Activated naive CD4-positive, alpha-beta T cell treated with anti-CD3 and anti-CD28 coated beads, Interleukin-2, amount 50 U/mL, for 16 hours (primary cell): ENCODE measurements around the gene HBEGF.
"Not testable (repeated sequence)": the region's sequence is repeated elsewhere in the genome, so short reads cannot be mapped to it uniquely, and the experiment has no call there.

Experiments
- DNase-seq: peaks from one replicate; pipeline ENCODE4 v3.0.0-alpha.2; 2020

Gene HBEGF

GRCh38 chr5:140360681-140361479 is 14.5 kb upstream of the HBEGF start:
- no peak for DNase-seq

- no peak for DNase-seq
These were observed 13.7 kb upstream of the HBEGF start, which contains the start of gene SLC4A9 for GRCh38 chr5:140360101-140360500. Gene SLC4A9 (plus strand): TSS chr5:140360194. CDS start chr5:140360237, 43 bp downstream.

DNA sequence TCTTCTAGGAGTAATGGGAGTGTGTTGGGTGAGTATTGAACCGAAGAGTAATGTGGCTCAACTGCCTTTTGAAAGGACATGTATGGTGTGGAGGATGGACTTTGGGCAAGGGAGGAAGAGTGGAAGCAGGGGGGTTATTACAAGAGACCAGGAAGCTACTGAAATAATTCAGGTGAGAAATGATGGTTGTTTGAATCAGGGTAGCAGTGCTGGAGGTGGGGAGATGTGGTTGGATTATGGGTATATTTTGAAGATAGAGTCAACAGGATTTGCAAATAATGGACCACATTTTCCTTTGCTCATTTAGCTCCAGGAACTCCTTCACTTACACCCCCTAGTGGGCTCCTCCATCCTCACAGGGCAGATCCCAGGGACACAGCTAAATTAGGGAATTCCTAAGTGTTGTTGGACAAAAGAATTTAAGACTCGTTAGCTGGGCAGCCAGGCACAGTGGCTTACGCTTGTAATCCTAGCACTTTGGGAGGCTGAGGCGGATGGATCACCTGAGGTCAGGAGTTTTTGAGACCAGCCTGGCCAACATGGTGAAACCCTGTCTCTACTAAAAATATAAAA is 12.4 kb upstream of the HBEGF start:
- no peak for DNase-seq

DNA sequence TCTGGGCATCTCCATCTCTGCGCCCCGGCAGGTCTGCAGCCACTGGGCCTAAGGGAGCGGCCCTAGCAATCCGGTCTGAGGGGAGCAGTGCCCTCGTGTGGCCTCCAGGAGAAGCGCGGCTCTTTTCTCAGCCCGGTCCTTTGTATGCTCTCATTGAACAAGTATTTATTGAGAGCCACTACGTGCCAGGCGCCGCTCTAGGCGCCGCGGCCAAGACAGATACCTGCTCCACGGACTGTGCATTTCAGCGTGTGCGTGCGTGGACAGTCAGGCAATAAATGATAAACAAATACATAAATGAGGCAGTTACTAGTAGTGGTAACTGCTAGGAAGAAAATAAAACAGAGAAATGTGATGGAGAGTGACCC is 11.3 kb upstream of the HBEGF start:
- DNase-seq: peak; percentile 73

DNA sequence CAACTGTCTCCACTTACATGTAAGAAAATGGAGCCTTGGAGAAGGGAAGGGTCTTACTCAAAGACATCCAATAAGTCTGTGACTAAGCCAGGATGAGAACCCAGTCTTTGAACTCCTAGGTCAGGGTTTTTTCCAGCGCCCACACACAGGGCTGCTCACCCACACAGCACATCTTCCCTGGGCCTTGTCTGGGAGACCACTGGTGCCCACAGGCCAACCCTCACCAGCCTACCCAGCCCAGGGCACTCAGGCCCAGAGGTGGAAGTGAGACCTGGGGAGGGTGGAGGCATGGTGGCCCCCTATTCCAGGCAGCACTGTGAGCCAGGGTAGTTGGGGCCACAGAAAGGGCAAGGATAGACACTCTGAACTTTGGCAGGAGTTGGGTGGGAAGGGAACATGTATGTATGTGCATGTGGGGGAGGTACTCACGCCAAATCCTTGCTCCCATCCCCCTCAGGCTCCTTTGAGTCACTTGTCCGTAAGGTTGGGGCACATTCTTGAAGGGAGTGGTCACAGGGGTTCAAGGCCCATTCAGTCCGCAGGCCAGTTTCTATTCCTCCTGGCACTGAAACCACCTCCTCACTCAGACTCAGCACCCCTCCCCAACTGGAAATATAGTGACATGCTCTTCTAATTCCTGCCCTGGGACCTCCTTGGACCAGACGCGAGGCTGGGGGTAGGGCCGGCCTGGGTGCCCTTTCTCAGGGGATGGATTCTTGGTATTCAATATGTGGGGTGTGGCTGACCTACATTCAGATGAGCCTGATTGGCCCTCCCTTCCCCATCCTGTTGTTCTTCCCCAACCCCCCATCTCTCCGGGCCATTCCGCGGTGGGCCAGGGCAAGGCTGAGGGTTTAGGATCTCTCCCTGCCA is 10.7 kb upstream of the HBEGF start:
- no peak for DNase-seq

DNA sequence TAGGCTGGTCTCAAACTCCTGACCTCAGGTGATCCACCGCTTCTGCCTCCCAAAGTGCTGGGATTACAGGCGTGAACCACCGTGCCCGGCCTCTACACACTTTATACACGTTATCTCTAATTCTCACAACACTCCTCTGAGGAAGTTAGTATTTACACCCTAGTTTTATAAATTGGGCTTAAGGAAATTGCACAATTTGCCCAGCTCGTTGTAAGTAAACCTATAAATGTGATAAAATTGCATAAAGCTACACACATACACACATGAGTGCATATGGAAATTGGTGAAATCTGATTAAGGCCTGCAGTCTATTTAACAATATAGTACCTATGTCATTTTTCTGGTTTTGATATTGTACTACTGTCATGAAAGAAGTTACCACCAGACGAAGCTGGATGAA is 9.1 kb upstream of the HBEGF start:
- no peak for DNase-seq

GRCh38 chr5:140351609-140352334 is 5.4 kb upstream of the HBEGF start:
- DNase-seq: peak; percentile 34

GRCh38 chr5:140349244-140349643 is 2.8 kb upstream of the HBEGF start:
- DNase-seq: no peak

DNA sequence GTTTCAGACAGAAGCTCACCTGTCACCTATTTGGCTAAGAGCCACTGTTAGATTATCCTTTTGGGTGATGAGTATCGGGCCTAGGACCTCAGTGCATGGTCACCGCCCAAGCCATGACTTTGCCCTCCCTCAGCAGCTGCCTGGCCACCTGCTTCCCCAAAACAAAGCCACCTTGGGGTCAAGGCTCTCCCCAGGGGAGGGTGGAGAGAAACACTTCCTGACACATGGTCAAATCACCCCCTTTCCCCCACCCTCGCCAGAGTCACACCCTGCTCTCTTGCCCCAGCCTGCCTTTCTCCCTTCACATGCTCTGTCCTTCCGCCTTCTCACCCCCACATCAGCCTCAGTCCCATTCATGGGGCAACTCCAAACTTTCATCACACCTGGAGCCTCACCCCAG is 1.7 kb upstream of the HBEGF start:
- no peak for DNase-seq

GRCh38 chr5:140347360-140347759 is 957 bp upstream of the HBEGF start:
- no peak for DNase-seq

GRCh38 chr5:140345919-140346347 is 470 bp downstream of the HBEGF start:
- DNase-seq: no peak

DNA sequence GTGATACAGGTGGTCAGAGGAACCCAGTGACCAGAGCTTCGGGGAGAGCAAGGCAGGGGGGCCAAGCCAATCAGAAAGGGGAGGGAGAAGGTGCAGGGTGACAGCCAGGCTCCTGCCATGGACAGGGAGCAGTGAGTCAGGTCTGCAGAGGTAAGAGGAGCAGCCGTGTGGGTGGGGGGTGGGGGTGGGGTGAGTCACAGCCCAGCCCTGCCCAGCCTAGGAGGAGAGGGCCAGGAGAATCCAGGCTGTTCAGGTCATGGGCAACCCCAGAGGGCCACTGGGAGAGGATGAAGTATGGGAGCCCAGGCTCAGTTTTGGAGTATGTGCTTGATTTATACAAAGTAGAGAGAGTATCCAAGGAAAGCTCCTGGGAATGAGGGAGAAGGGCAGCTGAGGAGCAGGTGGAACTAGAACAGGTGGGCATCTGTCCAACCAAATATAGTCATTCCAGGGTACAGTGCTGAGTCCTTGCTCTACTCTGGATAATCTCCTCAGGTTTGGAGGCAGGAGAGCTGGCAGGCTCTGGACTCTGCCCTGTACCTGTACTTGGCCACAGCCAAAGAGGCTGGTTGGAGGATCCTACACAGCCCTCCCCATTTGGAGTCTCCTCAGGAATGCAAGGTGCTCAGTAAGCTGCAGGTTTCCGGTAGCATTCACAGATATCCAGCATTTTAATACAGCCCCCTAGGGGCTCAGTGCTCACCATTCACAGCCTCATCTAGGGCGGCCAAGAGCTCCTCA is 1.6 kb downstream of the HBEGF start:
- DNase-seq: peak; percentile 27

- not testable (repeated sequence) for DNase-seq
These were observed 2.6 kb downstream of the HBEGF start for GRCh38 chr5:140343849-140344248.

- no peak for DNase-seq
These were observed 3.5 kb downstream of the HBEGF start for GRCh38 chr5:140342896-140343295.

- no peak for DNase-seq
These were observed 4.1 kb downstream of the HBEGF start for GRCh38 chr5:140342287-140342686.

GRCh38 chr5:140341591-140341990 is 4.8 kb downstream of the HBEGF start:
- DNase-seq: no peak

DNA sequence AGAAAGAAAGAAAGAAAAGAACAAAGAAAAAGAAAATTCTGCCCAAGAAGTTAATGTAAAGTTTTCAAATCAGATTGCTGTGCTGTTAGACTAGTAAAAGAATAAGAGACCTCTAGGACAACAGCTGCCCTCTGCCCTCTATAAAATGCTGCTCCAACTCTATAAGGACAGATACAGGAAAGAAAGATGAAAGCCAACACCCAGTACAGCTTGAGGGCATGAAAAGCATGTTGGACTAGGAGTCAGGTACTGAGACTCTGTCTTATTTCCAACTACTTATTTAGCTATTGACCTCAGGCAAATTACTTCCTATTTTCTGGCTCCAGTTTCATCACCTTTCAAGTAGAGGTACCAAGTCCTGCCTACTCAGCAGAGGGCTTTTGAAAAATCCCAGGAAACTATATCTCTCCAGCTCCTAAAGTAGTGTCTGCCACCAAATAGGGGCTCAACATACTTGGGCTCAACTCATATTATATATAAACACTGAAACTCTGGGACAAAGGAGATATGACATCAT is 5.7 kb downstream of the HBEGF start:
- DNase-seq: no peak

GRCh38 chr5:140339636-140340035 is 6.8 kb downstream of the HBEGF start:
- DNase-seq: no peak

GRCh38 chr5:140338908-140339307 is 7.5 kb downstream of the HBEGF start:
- no peak for DNase-seq

- DNase-seq: no peak
These were observed 8.1 kb downstream of the HBEGF start for GRCh38 chr5:140338336-140338735.

DNA sequence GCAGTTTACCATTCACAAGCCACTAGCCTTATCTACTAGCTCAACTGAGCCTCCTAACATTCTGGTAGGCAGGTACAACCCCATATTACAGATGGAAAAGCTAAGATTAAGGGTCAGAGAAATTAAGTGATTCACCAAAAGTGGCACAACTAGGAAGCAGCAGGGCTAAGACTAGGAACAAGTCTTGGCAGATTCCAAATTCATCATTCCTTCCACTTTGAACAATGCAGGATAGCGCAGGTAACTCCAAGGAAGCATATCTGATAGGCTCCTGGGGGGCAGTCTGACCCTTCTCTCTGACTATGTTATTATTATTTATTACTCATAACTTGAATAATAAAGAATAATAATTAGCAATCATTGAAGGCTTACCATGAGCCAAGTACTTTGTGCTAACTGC is 8.5 kb downstream of the HBEGF start:
- no peak for DNase-seq

GRCh38 chr5:140336388-140336787 is 10.0 kb downstream of the HBEGF start:
- DNase-seq: no peak
